GM15510 (cell line): ENCODE data around the gene C12orf75.

Experiments used
- POLR2A ChIP-seq: IDR thresholded peaks from 3 replicates; pipeline ENCODE4 v1.6.1; 2011; ENCODE audit warnings: borderline replicate concordance; ENCODE audit not compliant: insufficient read length; ENCODE audit errors: extremely low read depth

The C12orf75 gene

DNA sequence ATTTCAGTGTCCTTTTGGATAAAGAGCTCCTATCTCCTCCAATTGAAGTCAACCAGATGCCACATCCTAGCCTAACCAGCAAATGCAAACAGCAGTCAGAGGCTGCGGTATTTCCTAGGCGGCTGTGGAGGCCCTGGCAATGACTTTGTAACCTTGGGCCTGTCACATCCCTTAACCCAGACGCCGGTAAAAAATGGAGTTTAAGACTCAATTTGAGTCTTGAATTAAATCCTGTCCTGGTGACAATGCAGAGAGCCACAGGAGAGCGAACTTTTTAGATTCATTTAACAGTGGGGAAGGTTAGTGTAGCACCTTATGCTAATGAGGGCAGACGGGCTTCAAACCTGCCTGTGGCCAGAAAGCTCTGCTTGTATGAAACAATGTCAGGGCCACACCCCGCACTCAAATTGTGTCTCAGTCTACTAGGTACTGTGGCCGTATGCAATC is 1.3 kb downstream of the C12orf75 start:
- no peak for TF ChIP-seq POLR2A

DNA sequence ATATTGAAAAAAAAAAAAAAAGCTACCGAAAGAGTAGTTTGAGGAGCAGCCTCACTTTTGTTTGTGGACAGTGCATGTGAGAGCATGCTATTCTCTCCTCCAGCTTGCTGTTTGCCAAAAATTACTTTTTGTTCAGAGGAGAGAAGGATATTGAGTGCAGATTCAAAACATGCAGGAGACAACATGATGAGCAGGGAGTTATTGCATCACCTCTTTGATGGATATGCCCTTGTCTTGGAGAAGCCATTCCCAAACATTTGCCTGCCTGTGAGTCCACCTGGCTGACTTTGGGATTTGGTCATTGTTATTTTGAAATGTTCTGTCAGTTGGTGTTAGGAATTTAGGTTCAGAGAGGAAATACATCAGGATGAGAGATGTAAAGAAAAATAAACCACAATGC is 2.4 kb downstream of the C12orf75 start:
- TF ChIP-seq POLR2A, result no peak

DNA sequence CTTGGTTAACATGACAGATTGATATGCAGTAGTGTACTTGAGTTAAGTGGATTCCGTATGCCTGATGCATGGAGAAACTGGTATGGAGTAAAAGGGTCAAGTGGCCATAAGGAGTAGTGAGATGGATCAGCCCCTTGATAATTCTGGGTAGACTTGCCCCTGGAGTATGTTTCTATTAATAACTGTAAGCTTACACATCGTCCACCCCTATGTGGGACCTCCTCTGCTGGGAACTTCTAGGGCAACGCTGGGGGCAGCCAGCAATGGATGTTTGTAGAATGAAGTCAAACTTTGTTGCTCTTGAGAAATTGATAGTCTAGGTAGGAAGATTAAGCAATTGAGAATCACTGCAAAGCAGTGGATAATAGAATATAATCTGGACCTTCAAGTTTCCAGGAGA is 3.5 kb downstream of the C12orf75 start:
- no peak for TF ChIP-seq POLR2A

DNA sequence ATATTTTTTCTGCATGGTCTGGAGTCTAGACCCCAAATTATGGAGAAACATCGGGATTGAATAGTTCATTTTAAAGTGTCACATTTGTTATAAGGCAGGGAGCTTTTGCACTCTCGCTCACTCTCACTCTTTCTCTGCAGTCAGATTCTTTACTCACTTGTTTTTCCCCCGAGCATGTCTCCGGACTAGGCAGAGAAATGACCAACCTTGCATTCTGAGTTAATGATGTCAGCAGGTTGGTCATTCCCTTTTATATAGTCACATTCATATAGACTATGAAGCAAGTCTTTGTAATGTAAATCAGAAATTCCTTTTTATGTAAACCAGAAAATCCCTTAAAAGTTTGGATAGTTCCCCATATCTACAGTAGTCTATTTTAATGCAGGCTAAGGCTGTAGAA is 4.1 kb downstream of the C12orf75 start:
- TF ChIP-seq POLR2A, result no peak

DNA sequence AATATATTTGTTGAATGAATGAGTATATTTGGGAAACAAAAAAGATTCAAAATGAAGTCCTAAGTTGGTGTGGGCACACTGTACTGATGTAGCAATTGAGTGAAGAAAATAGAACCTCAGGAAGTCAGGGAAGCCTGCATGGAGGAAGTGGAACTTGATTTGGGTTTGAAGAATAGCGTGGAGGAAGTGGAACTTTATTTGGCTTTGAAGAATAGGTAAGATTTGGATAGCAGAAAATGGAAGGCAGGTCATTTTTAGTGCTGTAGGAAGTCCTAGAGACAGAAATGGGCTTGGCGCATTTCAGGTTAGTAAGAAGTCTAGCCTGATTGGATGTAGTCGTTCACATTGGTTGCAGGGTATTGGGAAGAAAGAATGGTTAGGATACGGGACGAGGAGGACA is 5.4 kb downstream of the C12orf75 start:
- TF ChIP-seq POLR2A, result no peak

DNA sequence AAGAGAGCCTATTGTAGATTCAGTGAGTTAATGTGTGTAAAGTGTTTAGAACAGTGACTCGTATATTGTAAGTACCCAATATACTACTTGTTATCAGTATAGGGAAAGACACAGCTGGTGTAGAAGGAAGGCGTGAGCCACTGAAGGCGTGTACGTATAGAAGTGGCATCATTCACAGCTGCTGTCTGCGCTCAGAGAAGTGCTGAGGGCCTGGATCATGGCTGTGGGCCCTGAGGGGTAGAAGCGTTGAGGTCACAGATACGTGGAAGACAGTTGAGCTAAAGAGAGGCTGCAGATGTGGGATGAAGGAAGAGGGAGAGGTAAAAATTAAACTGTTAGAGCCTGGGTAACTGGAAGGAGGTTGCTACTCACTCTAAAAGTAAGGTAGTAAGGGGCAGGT is 5.9 kb downstream of the C12orf75 start:
- no peak for TF ChIP-seq POLR2A

DNA sequence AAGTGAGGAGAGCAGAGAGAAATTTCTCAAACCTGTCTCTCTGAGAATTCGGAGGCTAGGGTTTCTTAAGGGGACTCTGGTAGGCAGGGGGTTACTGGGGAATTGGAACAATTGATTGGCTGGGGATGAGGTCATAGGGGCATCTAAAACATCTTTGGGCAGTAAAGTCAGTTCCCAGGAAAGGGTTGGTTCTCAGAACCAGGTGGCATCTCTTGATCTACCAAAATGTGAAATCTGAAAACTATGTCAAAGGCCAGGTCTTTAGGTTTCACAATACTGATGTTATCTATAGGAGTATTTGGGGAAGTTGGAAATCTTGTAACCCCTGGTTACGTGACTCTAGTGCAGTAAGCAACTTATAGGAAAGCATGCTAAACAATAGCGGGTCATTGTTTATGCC is 6.9 kb downstream of the C12orf75 start:
- no peak for TF ChIP-seq POLR2A

DNA sequence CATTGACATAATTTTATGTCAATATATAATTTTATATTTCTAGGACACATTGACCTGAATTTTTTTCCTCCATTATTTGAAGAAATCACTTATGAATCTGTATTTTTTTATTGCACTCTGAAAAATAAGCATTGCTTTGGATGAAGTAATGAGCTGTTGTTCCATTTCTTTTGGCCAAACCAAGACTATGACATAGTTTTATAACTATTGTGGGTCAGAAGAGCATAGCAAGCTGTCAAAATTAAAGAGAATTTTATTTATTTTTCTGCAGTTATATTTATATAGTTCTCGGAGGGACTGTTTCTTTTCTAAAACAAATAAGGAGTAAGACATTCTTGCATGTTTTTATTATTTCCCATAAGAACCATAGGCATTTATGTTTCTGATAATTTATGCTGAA is 8.5 kb downstream of the C12orf75 start:
- TF ChIP-seq POLR2A, result no peak

DNA sequence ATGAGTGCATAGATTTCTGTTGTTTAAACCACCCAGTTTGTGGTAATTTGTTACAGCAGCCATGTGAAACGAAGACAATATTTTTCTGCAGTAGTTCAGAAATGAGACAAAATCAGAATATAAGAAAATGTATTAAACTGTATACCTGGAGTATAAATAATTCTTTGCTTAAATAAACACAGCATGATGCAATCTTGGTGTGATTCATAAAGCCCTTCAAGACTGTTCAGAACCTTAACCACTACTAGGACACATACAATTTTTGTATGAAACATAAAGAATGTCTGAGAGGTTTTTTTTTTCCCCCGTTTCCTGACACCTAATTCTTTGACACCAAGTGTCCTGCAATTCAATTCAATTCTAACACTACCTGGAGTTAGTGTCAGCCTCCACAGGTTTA is 10.5 kb downstream of the C12orf75 start:
- TF ChIP-seq POLR2A, result no peak

DNA sequence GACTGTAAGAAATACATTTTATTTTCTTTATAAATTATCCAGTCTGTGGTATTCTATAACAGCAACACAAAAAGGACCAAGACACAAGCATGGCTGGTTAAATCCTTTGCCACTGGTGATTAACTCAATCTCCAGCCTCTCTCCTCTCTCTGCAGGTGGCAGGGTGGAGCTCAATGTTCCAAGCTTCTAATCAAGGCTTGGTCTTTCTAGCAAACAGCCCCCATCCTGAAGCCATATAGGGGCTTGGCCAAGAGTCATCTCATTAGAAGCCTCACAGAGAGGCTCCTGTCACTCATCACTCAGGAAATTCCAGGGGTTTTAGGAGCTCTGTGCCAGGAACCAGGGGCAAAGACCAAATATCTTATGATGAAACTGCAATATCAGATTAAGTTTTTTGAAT is 12.0 kb downstream of the C12orf75 start:
- TF ChIP-seq POLR2A, result no peak

DNA sequence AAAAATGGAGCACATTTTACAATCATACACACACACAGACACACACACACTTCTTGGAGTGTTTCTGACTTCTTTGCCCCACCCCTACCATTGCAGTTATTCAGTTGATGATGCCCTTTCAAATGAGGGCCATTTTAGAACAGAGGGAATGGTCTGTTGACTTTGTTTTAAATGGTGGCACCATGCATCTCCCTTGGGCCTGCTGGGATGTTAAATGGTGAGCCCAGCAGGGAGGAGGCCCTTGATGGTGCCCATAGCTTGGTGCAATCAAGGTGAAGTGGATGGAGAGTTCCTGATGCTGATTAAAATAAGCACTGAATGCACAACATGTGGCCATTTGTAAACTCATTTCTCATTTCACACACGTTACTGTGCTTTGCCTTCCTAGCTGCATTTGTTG is 13.3 kb downstream of the C12orf75 start:
- no peak for TF ChIP-seq POLR2A

DNA sequence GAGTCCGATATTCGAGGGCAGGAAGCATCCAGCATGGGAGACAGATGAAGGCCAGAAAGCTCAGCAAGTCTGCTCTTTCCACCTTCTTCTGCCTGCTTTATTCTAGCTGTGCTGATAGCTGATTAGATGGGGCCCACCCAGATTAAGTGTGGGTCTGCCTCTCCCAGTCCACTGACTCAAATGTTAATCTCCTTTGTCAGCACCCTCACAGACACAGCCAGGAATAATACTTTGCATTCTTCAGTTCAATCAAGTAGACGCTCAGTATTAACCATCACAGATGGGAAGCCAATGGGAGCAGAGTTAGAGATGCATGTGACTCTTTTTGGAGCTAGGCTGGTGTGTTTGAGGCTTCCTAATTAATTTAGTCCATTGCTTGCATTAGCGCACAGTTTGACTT is 17.0 kb downstream of the C12orf75 start:
- TF ChIP-seq POLR2A, result no peak

DNA sequence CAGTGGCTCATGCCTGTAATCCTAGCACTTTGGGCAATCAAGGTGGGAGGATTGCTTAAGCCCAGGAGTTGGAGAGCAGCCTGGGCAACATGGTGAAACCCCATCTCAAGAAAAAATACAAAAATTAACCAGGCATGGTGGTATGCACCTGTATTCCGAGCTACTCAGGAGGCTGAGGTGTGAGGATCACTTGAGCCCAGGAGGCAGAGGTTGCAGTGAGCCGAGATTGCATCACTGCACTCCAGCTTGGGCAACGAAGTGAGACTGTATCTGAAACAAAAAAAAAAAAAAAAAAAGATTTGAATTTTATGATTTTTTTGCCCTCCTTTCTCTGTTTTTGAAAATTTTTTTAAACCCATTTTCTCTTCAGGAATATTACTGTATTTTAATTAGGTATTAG is 17.7 kb downstream of the C12orf75 start:
- TF ChIP-seq POLR2A, result no peak

DNA sequence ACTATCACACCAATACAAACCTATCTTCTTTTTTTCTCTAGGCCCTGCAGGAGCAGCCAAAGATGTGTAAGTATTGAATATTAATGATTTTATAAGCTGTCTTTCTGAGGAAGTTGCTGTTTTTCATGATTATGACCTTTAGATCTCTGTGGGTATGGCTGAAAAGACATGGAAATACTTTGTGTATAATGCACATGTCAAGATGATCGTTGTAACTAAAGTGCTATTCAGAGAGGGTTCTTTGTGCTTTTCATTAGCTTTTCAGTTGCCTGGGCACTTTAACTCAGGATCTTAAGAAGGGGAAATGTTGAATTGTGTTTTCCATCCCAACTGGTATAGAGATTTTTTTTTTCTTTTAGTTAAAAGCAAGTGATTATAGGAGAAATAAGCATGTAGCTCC is 18.1 kb downstream of the C12orf75 start:
- no peak for TF ChIP-seq POLR2A

DNA sequence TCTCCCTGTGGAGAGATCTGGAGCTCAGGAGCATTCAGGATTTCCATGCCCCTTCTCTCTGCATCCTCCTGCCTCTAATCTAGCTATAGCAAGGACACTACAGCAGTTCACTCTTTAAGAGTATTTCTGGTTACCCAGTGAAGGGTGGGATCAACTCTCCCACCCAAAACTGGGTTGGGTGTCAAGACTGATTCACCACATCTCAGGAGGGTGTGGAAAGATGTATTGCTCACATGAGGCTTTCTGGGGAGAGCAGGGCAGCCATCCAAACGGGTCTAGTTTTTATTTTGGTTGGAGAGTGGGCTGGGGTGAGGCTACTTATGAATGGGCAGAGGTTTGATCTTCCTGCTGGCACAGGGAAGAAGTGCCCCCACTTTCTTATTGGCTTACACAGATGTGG is 18.6 kb downstream of the C12orf75 start:
- no peak for TF ChIP-seq POLR2A

DNA sequence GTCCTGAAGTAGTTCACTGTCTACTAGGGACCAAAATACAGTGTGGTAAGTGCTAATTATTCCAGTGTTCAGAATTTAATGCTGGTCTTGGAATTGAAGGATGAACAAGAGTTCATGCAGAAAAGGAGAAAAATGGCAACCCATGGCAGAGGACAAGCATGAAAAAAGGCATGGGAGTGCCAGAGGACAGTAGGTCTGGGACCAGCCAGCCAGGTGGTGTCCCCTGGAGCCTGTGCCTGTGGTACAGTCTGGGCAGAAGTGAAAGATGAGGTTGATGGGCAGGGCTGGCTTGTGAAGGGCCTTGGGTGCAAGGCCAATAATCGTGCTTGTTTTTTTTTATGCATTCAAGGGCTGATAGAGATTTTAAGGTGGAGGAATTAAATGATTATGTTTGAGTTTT is 21.0 kb downstream of the C12orf75 start:
- no peak for TF ChIP-seq POLR2A

DNA sequence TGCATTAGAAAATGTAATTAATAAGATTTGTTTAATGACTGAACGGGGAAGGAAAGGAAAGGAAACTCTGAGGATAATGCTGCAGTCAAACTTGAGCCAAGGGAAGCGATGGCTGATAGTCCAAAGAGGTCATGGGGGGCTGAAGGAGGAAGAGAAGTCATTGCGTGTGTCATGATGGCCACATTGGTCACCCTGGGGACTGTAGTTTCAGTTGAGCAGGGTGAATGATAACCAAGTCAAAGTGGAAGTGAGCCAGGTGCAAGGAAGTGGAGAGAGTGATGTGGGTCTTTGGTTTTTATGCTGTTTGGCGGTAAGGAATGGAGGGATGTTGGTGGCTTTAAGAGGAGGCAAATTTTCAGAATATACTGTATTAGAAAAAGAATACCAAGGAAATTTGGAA is 21.6 kb downstream of the C12orf75 start:
- no peak for TF ChIP-seq POLR2A
